Activated CD4-positive, alpha-beta T cell treated with anti-CD3 and anti-CD28 coated beads, Interleukin-10, Interleukin-2, amounts not matched to agents 100 ng/mL and 50 ng/mL, durations not matched to agents 16 hours and 8 hours (primary cell): Measurements from ENCODE around the gene CAMKMT.

ENCODE experiments used
- DNase-seq: peaks from one replicate; pipeline ENCODE4 v3.0.0-alpha.2; 2020

Gene CAMKMT

DNA sequence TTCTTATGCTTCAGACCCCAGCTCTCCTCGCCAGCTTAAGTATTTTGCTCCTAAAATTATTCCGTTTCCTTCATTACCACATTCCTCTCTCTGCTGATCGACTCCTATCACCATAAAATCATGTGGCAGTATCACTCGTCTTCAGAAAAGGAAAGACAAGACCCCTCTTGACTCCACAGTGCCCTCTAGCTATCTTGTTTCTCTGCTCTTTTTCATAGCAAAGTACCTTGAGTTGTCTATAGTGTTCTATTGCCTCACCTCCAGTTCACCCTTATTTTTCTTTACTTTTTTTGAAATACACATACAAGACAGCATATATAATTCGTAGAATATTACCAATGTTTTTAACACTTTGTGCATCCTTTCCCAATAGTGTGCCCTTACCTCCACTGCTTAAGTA lies 306.6 kb downstream of the CAMKMT start:
- DNase-seq: no peak

DNA sequence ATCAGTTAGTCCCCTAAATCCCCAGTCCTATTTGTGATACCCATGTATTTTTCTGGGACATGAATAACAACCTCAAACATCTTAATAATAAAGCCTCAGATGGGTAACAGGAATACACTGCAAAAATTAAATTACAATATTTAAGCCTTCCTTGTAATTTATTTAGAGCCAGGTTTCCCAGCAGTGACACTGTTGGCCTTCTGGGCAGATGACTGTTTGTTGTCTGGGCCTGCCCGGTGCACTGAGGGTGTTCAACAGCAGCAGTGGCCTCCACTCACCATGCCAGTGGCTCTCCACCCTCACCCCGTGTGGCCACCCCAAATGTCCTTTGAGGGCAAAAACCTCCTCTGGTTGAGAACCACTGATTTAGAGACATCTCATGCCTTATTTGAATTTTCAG lies 309.5 kb downstream of the CAMKMT start:
- DNase-seq: no peak

DNA sequence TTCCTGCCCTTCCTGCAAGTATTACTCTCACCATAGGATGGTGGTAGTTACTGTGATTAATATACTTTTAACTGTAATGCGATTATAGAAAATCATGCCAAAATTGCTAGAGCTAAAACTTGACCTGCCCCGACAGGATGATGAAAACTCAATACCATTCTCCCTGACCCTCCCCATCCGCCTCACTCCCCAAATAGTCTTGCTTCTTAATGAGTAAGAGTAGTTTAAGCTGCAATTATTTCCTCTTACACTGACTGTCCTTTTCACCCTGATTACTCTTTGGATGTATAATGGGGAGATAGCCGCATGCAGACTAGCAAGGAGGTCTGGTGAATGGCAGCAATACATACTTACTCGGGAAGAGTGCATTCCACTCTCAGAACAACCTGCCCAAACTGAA lies 310.2 kb downstream of the CAMKMT start:
- no peak for DNase-seq

DNA sequence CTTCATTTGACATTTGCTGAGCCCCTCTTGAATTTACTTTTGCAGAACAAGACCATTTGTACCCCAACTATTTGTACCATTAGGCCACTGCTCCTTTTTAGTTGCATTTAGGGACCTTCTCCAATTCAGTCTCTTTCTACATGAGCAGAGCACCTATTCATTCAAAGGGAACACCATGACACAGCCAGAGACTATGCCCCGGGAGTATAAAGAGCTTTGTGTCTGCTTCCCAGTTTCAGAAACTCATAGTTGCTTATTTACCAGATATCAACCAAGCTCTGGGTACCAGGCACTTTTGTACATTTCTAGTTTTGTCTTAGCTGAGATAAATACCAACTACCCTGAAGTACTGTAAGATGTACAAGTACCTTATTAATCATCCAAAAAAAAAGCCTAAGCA lies 310.7 kb downstream of the CAMKMT start:
- DNase-seq: no peak

DNA sequence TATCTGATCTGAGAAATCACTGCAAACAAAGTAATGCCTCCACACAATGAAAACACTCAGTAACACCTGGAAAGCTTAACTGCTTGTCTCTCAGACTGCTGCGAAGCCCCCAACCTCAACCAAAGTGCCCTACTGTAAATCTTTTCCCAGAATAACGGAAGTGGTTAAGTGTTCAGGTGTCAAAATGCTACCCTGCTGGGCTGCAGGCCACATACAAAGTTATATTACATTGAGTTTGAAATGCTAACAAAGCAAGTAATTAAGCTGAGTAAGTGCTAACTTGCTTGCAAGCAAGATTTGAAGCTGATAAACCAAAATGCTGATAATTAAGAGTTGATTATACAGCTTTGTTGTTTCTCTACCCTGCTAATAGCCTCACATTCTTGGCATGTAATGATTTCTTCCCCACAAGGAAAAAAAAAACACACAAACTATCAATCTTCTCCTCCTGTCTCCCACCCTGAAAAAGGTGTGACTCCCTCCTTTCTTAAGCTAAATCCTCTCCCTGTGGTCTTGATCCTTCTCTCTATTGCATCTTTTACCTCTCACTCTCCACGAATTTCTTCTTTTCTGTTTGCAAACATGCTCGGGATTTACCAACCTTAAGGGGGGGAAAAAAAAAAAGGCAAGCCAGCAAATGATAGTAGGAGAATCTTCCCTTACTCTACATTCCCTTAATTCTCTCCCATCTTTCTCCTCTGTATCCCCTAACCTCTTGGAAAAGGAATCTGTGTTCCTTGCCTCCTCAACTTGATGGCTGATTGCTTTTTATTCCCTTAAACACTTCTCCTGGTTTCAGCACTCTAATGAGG lies 312.9 kb downstream of the CAMKMT start:
- peak; percentile 21 for DNase-seq

DNA sequence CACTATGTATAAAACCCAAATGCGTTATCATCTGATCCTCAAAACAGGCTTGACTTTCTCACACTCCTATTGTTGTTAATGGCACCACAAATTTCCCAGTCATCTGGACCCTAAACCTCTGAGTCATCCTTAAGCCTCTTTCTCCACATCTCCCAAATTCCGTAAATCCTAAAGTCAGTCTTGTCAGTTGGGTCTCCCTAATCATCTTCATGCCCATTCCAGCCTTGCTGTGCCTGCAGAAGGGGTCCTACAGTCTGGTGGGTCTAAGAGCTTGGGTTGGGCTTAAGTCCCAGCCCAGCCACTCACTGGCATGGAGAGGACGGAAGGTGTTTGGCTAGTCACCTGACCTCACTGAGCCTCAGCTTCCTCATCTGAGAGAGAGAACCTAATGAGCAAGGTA lies 314.6 kb downstream of the CAMKMT start:
- no peak for DNase-seq

DNA sequence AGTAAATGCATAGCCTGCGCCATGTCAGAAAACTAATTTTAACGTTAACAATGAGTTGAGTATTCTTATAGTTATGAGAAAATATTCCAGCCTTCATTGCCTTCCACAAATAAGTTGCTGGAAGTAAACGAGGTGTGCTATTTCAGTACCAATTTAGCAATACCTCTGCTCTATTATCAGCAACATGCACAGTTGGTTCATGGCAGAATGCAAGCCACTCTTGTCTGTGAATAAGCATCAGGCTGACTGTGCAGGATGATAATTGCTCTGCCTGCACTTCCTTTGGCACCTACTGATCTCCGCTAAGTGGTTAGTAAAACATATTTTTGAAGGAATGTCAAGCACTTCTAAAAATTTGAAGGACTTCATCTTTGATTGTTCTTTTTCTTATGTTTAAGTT lies 317.8 kb downstream of the CAMKMT start:
- DNase-seq: no peak

DNA sequence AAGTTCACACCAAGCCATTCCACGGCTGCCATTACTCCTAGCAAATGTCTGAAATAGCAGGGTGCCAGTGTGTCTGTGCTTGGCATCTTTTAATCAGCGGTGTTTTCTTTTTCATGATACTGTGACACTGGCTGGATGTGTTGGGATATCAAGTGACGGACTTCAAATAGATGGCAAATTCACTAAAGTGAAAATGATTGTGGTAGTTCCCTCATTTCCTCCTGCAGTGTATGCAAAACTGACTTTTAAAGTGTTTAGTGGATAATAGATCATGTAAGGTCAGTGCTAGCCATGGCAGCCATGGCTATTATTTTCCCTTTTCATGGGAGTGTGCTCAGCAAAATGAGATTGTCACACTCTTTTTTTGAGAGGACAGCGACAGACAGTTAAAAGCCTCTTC lies 318.2 kb downstream of the CAMKMT start:
- no peak for DNase-seq

DNA sequence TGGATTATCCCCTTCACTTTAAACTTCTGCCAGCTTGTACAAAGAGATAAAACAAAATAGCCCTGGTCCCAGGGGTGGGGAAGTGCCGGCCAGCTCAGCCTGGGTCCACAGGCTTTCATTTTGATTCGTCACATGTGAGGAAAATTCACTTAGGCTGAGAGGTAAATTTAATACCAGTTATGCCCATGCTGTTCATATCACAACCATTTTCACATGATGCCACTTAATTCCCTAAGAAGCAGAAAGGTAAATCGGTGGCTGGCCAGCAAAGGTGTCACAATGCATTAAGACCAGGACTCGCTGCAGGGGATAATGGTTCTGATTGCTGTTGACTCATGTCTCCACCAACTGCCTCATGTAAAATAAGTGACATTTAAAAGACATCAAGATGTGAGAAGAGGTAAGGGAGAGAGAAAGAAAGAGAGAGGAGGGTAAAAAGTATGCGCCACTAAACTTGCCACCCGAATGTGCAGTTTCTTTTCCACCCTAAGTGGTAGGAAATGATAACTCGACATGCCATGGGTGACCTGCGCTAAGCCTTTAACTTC lies 318.8 kb downstream of the CAMKMT start:
- no peak for DNase-seq

DNA sequence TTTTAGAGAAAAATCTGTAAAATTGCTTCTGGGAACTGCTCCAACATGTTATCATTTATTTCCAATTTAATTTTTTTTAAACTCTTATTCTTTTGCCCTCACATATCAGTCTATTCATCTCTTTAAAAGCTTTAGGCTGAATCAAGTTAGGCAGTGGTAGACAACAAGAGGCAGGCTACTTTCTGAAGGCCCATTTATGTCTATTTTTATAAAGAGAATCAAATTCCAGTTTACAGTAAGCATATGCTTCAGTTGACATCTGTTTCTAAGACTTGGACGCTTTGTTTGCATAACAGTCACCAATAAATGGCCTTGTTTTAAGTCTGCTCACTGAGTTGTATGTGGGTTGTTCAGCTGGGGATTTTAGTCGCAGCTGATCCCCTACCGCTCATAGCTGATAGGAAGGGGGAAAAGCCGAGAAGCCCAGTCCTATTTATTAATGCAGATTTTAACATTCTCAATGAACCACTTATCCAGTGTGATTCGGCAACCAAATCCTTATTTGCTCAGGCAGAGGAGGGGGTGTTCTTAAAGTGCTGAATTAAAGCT lies 319.3 kb downstream of the CAMKMT start:
- DNase-seq: no peak

DNA sequence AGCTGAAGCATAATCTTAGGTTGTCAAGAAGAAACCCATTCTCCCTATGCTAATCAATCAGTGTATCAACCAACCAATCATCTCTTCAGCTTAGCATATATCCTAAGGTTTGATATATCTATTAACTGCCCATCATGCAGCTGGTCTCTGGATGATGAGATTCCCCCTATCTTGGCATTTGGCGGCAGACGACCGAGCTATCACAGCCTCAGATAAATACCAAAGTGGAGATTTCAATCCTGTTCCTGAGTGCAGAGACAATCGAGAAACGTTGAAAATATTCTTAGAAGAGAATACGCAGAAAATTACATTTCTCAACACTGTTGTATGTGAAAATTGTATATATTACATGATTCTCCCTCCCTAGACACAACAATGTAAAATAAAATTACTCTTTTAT lies 320.7 kb downstream of the CAMKMT start:
- DNase-seq: no peak

DNA sequence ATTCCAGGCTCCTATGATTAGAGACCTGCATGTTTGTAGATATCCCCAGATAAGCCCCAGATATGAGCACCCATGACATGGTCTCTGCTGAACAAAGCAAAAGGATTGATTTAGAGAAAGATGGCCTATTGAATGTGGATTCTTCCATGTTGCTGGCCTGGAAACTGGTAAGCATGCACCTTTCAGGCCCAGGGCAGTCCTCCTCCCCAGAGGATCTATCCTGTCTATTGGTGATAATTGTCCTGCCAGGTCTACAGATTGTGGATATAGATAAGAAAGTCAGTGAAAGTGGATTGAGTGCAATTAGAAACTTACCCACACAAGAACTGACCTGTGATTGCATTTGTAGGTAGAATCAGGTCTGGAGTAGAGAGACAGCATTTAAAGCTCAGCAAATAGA lies 322.8 kb downstream of the CAMKMT start:
- no peak for DNase-seq

DNA sequence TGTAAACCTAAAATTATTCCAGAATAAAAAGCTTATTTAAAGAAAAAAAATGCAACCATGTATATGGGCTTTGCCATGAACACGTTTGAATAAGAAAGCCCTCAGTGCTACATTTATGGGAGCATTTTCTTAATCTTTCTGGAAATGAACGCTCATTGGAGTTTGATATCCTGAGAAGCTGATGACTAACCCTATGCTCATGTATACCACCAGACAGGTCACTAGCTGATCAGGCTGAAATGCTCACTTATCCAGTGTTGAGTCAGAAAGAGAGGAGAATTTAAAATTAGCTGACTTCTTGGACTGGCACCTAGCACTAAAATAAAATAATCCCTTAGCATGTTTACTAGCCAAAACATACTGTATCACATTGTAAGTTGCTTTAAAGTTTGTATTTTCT lies 324.8 kb downstream of the CAMKMT start:
- DNase-seq: no peak

DNA sequence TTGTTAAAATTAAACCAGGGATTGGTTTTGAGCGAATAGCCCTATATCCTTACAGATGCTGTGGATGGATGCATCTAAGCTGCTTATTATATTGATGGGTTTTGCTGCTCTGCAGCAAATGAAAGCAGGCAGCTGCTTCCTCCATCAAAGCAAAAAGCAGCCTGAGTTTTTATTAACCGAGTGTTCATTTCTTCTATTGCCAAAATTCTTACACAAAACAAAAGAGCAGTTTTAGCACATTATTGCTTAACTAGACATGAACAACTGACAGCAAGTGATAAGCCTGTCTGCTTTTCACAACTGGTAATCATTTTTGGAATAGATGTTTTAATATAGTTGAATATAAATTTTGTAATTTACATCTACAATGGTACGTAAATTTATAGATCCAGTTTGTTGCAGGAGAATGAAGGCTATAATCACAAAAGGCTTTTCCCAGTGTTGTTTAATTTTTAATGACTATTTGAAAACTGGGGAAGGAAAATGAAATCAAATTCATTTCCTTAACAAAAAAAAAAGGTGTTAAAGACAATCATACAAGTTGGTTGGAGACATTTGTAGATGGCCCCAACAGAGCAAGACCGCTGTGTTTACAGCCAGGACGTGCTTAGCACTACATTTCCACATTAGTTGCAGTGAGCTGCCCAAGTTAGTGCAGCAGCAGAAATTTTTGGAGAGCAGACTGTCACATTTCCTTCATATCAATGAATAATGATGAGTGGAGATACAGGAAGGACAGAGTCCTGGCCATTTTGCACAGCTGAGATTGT lies 326.1 kb downstream of the CAMKMT start:
- DNase-seq: no peak

DNA sequence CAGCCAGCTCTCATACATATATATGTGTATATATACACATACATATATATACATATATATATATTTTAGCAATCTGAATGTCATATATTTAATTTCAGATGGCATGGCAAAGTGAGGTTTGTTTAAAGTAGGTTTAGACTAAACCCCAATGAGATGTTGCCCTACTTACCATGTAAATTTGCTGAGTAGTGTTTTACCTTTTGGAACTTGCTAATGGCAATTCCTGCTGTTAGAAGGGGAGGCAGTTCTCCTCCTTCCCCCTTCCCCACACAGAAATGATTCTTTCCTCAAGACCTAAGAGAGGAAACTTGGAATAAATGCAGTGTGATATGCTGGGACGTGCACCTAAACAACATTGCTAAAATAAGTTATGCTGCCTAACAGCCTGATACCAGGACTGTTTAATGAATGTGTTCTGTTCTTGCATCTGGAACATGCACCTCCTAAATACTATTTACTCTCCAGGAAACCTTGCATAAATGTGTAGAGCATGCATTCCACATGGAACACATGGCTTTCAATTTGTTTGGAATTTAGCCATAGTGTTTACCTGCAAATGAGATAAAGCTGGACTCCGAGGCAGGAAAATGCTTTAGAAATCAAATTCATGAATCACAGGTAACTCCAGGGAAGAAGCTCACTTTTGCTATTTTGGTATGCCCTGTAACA lies 326.8 kb downstream of the CAMKMT start:
- no peak for DNase-seq

DNA sequence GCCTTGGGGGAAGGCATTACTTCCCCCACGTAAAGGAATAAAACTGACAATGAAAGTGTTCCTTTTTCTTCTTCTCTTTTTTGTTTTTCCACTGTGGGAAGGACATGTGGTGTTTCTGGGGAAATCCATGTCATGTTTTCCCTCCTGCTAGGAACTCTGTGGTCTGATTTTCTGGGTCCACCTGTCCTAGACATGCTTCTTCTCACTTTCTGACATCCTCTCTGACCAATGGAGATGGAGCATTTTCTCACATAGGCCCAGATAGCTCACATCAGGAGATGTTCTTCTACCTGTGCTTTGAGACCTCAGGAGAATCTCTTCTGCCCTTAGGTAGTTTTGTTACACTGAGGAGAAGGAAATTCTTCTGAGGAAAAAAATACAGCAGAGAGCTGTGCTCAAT lies 327.8 kb downstream of the CAMKMT start:
- no peak for DNase-seq

DNA sequence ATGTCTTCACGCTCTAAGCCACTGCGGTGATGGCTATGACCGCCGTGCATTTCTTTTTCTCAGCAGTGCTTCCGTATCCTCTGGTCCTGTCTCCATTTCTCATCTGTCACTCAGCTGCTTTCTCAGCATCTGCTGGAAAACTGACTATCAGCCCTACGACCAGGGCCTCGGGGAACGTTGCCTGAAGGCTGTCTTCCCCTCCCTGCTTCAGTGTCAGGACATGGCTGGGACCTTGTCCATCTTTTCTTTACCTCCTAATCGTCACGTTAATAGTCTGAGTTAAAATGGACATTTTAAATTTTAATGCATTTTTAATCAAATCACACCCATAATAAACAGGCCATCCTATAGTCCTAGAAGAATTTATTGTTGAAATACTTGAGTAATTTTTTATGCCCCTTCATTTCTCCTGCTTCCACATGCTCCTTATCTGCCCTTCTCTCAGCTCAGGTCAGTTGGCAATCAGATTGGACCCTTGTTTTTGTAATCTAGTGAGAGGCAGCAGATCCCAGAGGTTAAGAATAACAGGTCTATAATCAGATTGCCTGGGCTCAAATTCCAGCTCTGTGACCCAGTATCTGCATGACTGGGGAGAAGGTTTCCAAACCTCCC lies 329.5 kb downstream of the CAMKMT start:
- DNase-seq: no peak

DNA sequence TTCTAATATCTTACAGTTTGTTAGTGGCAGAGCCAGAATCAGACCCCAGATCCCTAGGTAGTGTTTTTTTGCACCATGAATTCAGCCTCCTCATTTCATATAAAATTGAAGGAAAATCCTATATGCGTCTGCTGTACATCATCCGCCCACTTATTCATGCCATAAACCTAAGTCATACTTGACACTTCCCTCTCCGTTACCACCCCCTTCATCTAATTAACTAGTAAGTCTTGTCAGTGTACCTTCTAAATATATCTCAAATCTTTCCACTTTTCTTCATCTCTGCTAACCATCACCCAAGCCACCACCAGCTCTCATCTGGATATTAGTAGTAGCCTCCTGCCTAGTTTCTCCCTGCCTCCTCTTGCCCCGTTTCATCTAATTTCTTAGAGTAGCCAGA lies 331.1 kb downstream of the CAMKMT start:
- no peak for DNase-seq

DNA sequence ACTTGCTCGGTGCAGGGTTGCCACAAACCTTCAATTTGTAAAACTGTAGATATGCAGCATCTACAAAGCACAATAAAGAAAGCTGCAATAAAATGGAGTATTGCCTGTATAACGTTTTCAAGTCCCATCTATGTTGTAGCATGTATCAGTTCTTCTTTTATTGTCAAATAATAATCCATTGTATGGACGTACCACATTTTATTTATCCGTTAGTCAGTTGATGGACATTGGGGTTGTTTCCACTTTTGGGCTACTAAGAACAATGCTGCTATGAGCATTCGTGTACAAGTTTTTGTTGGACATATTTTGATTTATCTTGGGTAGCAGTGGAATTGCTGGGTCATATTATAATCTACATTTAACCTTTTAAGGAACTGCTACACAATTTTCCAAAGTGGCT lies 339.1 kb downstream of the CAMKMT start:
- no peak for DNase-seq

DNA sequence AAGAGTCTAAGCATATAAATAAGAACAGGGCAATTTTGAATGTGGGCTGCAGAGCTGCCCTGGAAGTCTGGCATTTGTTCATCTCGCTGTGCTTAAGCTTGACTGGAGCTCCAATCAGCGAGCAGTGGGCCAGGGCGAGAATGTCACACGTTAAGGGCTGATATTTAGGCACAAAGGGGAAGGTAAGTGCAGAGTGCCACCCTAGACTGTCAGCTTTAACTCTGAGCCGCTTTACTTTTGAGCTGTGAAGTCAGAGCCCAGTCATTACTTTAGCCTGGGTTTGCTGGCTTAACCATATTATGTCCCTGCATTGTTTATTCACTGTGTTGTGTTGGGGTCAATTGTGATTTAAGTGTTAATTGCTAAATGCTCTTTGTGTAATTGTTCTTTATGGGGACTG lies 343.6 kb downstream of the CAMKMT start:
- DNase-seq: no peak

DNA sequence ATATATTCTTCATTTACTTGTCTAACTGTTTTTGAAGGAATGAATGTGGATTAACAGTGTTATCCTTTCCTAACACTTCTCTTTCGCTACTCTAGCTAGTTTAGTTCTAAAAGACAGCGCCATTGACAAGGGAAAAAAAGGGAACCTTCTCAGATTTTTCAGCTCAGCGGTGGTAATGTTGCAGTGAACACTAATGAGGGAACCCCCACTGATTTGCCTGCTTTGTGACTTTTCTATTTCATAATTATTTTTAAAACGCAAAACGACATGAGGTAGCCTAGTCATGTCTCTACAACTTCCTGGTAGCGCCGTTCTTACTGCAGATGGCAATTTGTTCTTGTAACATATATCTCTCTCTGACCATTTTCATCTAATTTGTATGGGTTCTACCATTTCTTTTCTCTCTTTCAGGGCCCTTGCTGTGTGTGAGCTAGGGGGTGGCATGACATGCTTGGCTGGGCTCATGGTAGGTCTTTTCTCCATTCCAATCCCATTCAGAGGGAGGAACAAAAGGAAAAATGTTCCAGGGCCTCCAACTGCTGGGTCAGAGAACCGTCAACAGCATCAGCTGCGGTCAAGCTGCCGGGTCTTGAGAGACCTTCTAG lies 344.2 kb downstream of the CAMKMT start:
- DNase-seq: no peak
